ENCODE data around the gene PAM.

The PAM gene

DNA sequence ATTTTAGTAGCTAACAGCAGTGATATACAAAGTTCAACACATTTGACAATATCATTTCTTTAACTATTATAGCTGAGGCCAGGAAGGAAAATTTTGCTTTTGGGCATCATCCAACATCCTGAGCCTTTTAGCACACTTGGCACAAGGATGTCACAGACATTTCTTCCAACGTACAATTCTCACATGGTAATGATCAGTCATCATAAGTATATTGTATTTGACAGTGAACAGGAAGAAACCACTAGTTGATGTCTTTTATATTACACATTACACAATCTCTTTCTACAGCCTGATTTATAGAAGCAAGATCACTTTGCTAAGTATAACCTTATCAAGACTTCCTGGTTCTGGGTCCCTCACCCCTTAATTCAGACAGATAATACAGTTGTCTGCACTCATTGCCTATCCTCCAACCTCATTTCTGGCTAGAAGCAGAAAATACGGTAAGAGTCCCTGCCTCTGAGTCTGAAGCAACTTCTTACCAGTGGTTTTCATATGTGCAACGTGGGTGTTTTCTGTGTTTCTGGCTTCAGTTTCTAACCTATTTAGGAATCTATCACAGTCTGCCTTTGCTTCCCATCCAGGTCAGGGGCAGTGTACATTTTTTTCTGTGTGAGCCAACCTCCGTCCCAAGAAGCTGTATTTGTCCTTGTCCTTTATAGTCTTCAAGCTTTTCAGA is 167.8 kb downstream of the PAM start:
- no peaks in the 10 kb centered on the region for H3K9me3 ChIP-seq (ENCODE audit: control insufficient read depth, low read length)
- 93% methylated on average over 3 of the region's 4 CpGs for WGBS

GRCh38 chr5:102924963-102925362 is 169.9 kb downstream of the PAM start:
- 86% methylated on average over 2 of the region's 2 CpGs for WGBS
- H4K8ac ChIP-seq (ENCODE audit: low read length), result no peak overlapping the region

More for the DNA sequence above, 167.8 kb downstream of the PAM start:
- Histone ChIP-seq H3K9ac (ENCODE audit: low read length) (peak overlapping the region; percentile 48), H2BK120ac (ENCODE audit: low read depth, low read length) (no peak overlapping the region), H4K91ac (ENCODE audit: low read length) (no peak overlapping the region), H3K79me1 (replicated peaks; ENCODE audit: low read length, poor library complexity, severe bottlenecking) (peaks cover 15% of the 10 kb centered on the region), H3K4ac (ENCODE audit: low read depth in 1 of 2, low read length in 2 of 2) (no peak overlapping the region), H3K18ac (ENCODE audit: low read depth in 1 of 2, low read length in 2 of 2) (no peak overlapping the region), H3K4me2 (ENCODE audit: low read length, poor library complexity, severe bottlenecking) (no peak overlapping the region), H3K4me3 (ENCODE audit: insufficient read depth in 1 of 2, low read depth in 1 of 2, low read length in 2 of 2) (peak overlapping the region in 1 of 2 experiments; percentile 20), H2BK5ac (ENCODE audit: low read depth, low read length, poor library complexity, severe bottlenecking) (no peak overlapping the region), H3K23ac (ENCODE audit: low read length in 2 of 2) (no peak overlapping the region), H2BK15ac (ENCODE audit: low read depth, poor library complexity, severe bottlenecking) (no peak overlapping the region), H2AK5ac (ENCODE audit: low read length, severe bottlenecking) (no peak overlapping the region), H3K14ac (ENCODE audit: low read length in 2 of 2) (no peak overlapping the region), H3K4me1 (ENCODE audit: control insufficient read depth, insufficient read depth, low read depth, low read length) (no peaks in the 10 kb centered on the region), H2BK12ac (ENCODE audit: low read length in 2 of 2) (no peak overlapping the region), H2AFZ (ENCODE audit: low read depth, low read length) (no peak overlapping the region), H4K8ac (ENCODE audit: low read length) (no peak overlapping the region), H3K27ac (ENCODE audit: low read length, poor library complexity, severe bottlenecking) (no peak overlapping the region), H3K36me3 (ENCODE audit: control insufficient read depth in 1 of 2, insufficient read depth in 2 of 2, low read depth in 1 of 2, low read length in 2 of 2) (peaks cover 3 to 43% of the 10 kb centered on the region in 2 experiments), H3K27me3 (ENCODE audit: control insufficient read depth in 1 of 2, insufficient read depth in 1 of 2, low read length in 2 of 2) (no peaks in the 10 kb centered on the region)
- peak; percentile 11 for DNase-seq

DNA sequence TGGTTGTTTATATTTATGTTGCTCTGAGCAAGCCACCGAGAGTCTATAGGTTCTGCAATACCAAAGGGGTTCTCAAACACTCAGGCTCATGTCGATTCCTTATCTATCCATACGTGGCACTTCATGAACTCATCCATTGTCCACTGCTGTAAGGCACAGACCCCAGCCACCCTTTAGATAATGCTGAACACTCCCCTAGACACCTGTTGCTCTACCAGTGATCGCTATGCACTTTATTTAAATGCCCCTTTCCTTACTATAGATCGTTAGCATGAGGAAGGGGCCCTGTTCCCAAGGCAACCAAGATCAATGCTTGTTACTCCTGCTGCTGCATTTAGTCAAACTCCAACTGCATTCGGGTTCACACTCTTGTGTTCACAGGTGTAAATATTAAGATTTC is 171.9 kb downstream of the PAM start:
- H2BK120ac ChIP-seq (ENCODE audit: low read depth, low read length), result no peak overlapping the region
- no peak overlapping the region for H2BK15ac ChIP-seq (ENCODE audit: low read depth, poor library complexity, severe bottlenecking)
- peaks cover 14% of the 10 kb centered on the region for H3K79me1 ChIP-seq (replicated peaks; ENCODE audit: low read length, poor library complexity, severe bottlenecking)
- no peak overlapping the region for H4K91ac ChIP-seq (ENCODE audit: low read length)
- no peak overlapping the region for H3K4me3 ChIP-seq (ENCODE audit: insufficient read depth in 1 of 2, low read depth in 1 of 2, low read length in 2 of 2)
- H3K36me3 ChIP-seq (ENCODE audit: control insufficient read depth in 1 of 2, insufficient read depth in 2 of 2, low read depth in 1 of 2, low read length in 2 of 2), result peaks cover 3 to 70% of the 10 kb centered on the region in 2 experiments
- H2BK5ac ChIP-seq (ENCODE audit: low read depth, low read length, poor library complexity, severe bottlenecking), result no peak overlapping the region
- H3K9me3 ChIP-seq (ENCODE audit: control insufficient read depth, low read length), result no peaks in the 10 kb centered on the region
- H2BK12ac ChIP-seq (ENCODE audit: low read length in 2 of 2), result no peak overlapping the region
- H3K27me3 ChIP-seq (ENCODE audit: control insufficient read depth in 1 of 2, insufficient read depth in 1 of 2, low read length in 2 of 2), result no peaks in the 10 kb centered on the region
- no peaks in the 10 kb centered on the region for H3K4me1 ChIP-seq (ENCODE audit: control insufficient read depth, insufficient read depth, low read depth, low read length)
- no peak overlapping the region for H2AK5ac ChIP-seq (ENCODE audit: low read length, severe bottlenecking)
- 97% methylated on average over 5 of the region's 6 CpGs for WGBS
- DNase-seq, result no peak
- H4K8ac ChIP-seq (ENCODE audit: low read length), result no peak overlapping the region
- no peak overlapping the region for H3K27ac ChIP-seq (ENCODE audit: low read length, poor library complexity, severe bottlenecking)
- H3K4me2 ChIP-seq (ENCODE audit: low read length, poor library complexity, severe bottlenecking), result no peak overlapping the region
- no peak overlapping the region for H3K14ac ChIP-seq (ENCODE audit: low read length in 2 of 2)
- no peak overlapping the region for H3K18ac ChIP-seq (ENCODE audit: low read depth in 1 of 2, low read length in 2 of 2)
- H3K9ac ChIP-seq (ENCODE audit: low read length), result no peak overlapping the region
- H3K4ac ChIP-seq (ENCODE audit: low read depth in 1 of 2, low read length in 2 of 2), result no peak overlapping the region
- no peak overlapping the region for H3K23ac ChIP-seq (ENCODE audit: low read length in 2 of 2)
- no peak overlapping the region for H2AFZ ChIP-seq (ENCODE audit: low read depth, low read length)

More at GRCh38 chr5:102924963-102925362, 169.9 kb downstream of the PAM start:
- no peak overlapping the region for H3K18ac ChIP-seq (ENCODE audit: low read depth in 1 of 2, low read length in 2 of 2)
- no peak overlapping the region for H3K9ac ChIP-seq (ENCODE audit: low read length)
- no peaks in the 10 kb centered on the region for H3K4me1 ChIP-seq (ENCODE audit: control insufficient read depth, insufficient read depth, low read depth, low read length)
- no peak overlapping the region for H3K14ac ChIP-seq (ENCODE audit: low read length in 2 of 2)
- no peak overlapping the region for H2BK12ac ChIP-seq (ENCODE audit: low read length in 2 of 2)
- H3K23ac ChIP-seq (ENCODE audit: low read length in 2 of 2), result no peak overlapping the region
- H2BK15ac ChIP-seq (ENCODE audit: low read depth, poor library complexity, severe bottlenecking), result no peak overlapping the region
- H2AFZ ChIP-seq (ENCODE audit: low read depth, low read length), result no peak overlapping the region
- H2AK5ac ChIP-seq (ENCODE audit: low read length, severe bottlenecking), result no peak overlapping the region
- no peak overlapping the region for H2BK5ac ChIP-seq (ENCODE audit: low read depth, low read length, poor library complexity, severe bottlenecking)
- H3K4me2 ChIP-seq (ENCODE audit: low read length, poor library complexity, severe bottlenecking), result no peak overlapping the region
- H3K79me1 ChIP-seq (replicated peaks; ENCODE audit: low read length, poor library complexity, severe bottlenecking), result peaks cover 13% of the 10 kb centered on the region
- H3K4ac ChIP-seq (ENCODE audit: low read depth in 1 of 2, low read length in 2 of 2), result no peak overlapping the region
- H4K91ac ChIP-seq (ENCODE audit: low read length), result no peak overlapping the region
- no peaks in the 10 kb centered on the region for H3K27me3 ChIP-seq (ENCODE audit: control insufficient read depth in 1 of 2, insufficient read depth in 1 of 2, low read length in 2 of 2)
- no peaks in the 10 kb centered on the region for H3K9me3 ChIP-seq (ENCODE audit: control insufficient read depth, low read length)
- no peak overlapping the region for H2BK120ac ChIP-seq (ENCODE audit: low read depth, low read length)
- no peak overlapping the region for H3K4me3 ChIP-seq (ENCODE audit: insufficient read depth in 1 of 2, low read depth in 1 of 2, low read length in 2 of 2)
- no peak overlapping the region for H3K27ac ChIP-seq (ENCODE audit: low read length, poor library complexity, severe bottlenecking)
- H3K36me3 ChIP-seq (ENCODE audit: control insufficient read depth in 1 of 2, insufficient read depth in 2 of 2, low read depth in 1 of 2, low read length in 2 of 2), result peaks cover 3 to 53% of the 10 kb centered on the region in 2 experiments
- no peak for DNase-seq

- H3K14ac ChIP-seq (ENCODE audit: low read length in 2 of 2), result no peak overlapping the region
- H3K18ac ChIP-seq (ENCODE audit: low read depth in 1 of 2, low read length in 2 of 2), result no peak overlapping the region
- H3K4me3 ChIP-seq (ENCODE audit: insufficient read depth in 1 of 2, low read depth in 1 of 2, low read length in 2 of 2), result no peak overlapping the region
- no peak overlapping the region for H2BK5ac ChIP-seq (ENCODE audit: low read depth, low read length, poor library complexity, severe bottlenecking)
- no peaks in the 10 kb centered on the region for H3K9me3 ChIP-seq (ENCODE audit: control insufficient read depth, low read length)
- 81% methylated on average over 3 of the region's 3 CpGs for WGBS
- no peak overlapping the region for H3K4ac ChIP-seq (ENCODE audit: low read depth in 1 of 2, low read length in 2 of 2)
- H3K27ac ChIP-seq (ENCODE audit: low read length, poor library complexity, severe bottlenecking), result no peak overlapping the region
- no peak overlapping the region for H2BK12ac ChIP-seq (ENCODE audit: low read length in 2 of 2)
- no peaks in the 10 kb centered on the region for H3K4me1 ChIP-seq (ENCODE audit: control insufficient read depth, insufficient read depth, low read depth, low read length)
- no peak overlapping the region for H3K9ac ChIP-seq (ENCODE audit: low read length)
- no peak overlapping the region for H2BK15ac ChIP-seq (ENCODE audit: low read depth, poor library complexity, severe bottlenecking)
- no peak overlapping the region for H3K4me2 ChIP-seq (ENCODE audit: low read length, poor library complexity, severe bottlenecking)
- no peak overlapping the region for H4K8ac ChIP-seq (ENCODE audit: low read length)
- peaks cover 3 to 93% of the 10 kb centered on the region in 2 experiments for H3K36me3 ChIP-seq (ENCODE audit: control insufficient read depth in 1 of 2, insufficient read depth in 2 of 2, low read depth in 1 of 2, low read length in 2 of 2)
- DNase-seq, result no peak
- no peak overlapping the region for H2BK120ac ChIP-seq (ENCODE audit: low read depth, low read length)
- H3K23ac ChIP-seq (ENCODE audit: low read length in 2 of 2), result no peak overlapping the region
- H4K91ac ChIP-seq (ENCODE audit: low read length), result no peak overlapping the region
- no peak overlapping the region for H2AFZ ChIP-seq (ENCODE audit: low read depth, low read length)
- no peaks in the 10 kb centered on the region for H3K27me3 ChIP-seq (ENCODE audit: control insufficient read depth in 1 of 2, insufficient read depth in 1 of 2, low read length in 2 of 2)
- no peak overlapping the region for H2AK5ac ChIP-seq (ENCODE audit: low read length, severe bottlenecking)
- H3K79me1 ChIP-seq (replicated peaks; ENCODE audit: low read length, poor library complexity, severe bottlenecking), result peaks cover 9% of the 10 kb centered on the region
These were observed 175.1 kb downstream of the PAM start for GRCh38 chr5:102930244-102930643.
